Measurements from ENCODE around the gene PSPN. TPM values are rescaled to one million over a fixed set of nuclear protein-coding genes. Genes with fewer than 3 reads are reported as not detected.

PSPN gene
- total RNA-seq, 2 donors from 2014 or later = 0.82 to 0.98 TPM

- no peak for TF ChIP-seq CTCF (IDR thresholded peaks at IDR 0.05)
- no peak for DNase-seq (ENCODE audit: low spot score)
Observed at GRCh38 chr19:6414793-6415590, 39.3 kb upstream of the PSPN start.

GRCh38 chr19:6413721-6414643 is 38.2 kb upstream of the PSPN start:
- no peak for TF ChIP-seq CTCF (IDR thresholded peaks at IDR 0.05)
- Histone ChIP-seq H3K4me1 (no peaks in the 10 kb centered on the region), H3K9me3 (no peaks in the 10 kb centered on the region), H3K27ac (no peak overlapping the region), H3K4me3 (no peak overlapping the region), H3K36me3 (peaks cover 57% of the 10 kb centered on the region), H3K27me3 (no peaks in the 10 kb centered on the region)
- DNase-seq (ENCODE audit: low spot score) = no peak

More at GRCh38 chr19:6414793-6415590, 39.3 kb upstream of the PSPN start:
- Histone ChIP-seq H3K36me3 (peaks cover 66% of the 10 kb centered on the region), H3K4me3 (no peak overlapping the region), H3K4me1 (peaks cover 0 to 2% of the 10 kb centered on the region in 2 donors), H3K27me3 (no peaks in the 10 kb centered on the region), H3K9me3 (no peaks in the 10 kb centered on the region), H3K27ac (no peak overlapping the region)

- Histone ChIP-seq H3K4me3 (no peak overlapping the region), H3K36me3 (peaks cover 50% of the 10 kb centered on the region), H3K27me3 (no peaks in the 10 kb centered on the region), H3K9me3 (no peaks in the 10 kb centered on the region), H3K27ac (no peak overlapping the region), H3K4me1 (no peaks in the 10 kb centered on the region)
- DNase-seq (ENCODE audit: low spot score) = no peak
- TF ChIP-seq CTCF (IDR thresholded peaks at IDR 0.05) = no peak
Observed at GRCh38 chr19:6413291-6413690, 37.6 kb upstream of the PSPN start.

GRCh38 chr19:6412447-6413091 is 36.8 kb upstream of the PSPN start:
- H3K27ac ChIP-seq = no peak overlapping the region
- H3K4me3 ChIP-seq = no peak overlapping the region
- H3K9me3 ChIP-seq = no peaks in the 10 kb centered on the region
- DNase-seq (ENCODE audit: low spot score) = no peak
- H3K27me3 ChIP-seq = no peaks in the 10 kb centered on the region
- peak in 1 of 2 donors; percentile 53 for TF ChIP-seq CTCF (IDR thresholded peaks at IDR 0.05)
- peaks cover 43% of the 10 kb centered on the region for H3K36me3 ChIP-seq
- H3K4me1 ChIP-seq = no peaks in the 10 kb centered on the region

- Histone ChIP-seq H3K4me1 (no peaks in the 10 kb centered on the region), H3K36me3 (peaks cover 38% of the 10 kb centered on the region), H3K27me3 (no peaks in the 10 kb centered on the region), H3K27ac (no peak overlapping the region), H3K9me3 (no peaks in the 10 kb centered on the region), H3K4me3 (no peak overlapping the region)
- TF ChIP-seq CTCF (IDR thresholded peaks at IDR 0.05) = no peak
- DNase-seq (ENCODE audit: low spot score) = no peak
Observed at GRCh38 chr19:6412061-6412446, 36.3 kb upstream of the PSPN start.

Measured in right atrium auricular region (tissue), 2 donors.